Anterior cingulate cortex (tissue), 58 donors: Measurements from ENCODE around the gene FEZ2.
A peak's percentile ranks its signal among the peaks of the same experiment; 100 is the strongest.

ENCODE experiments used
- DNase-seq, 58 donors: peaks; one replicate each; lab custom pipeline; 2025; lab: John Stamatoyannopoulos, UW

FEZ2 gene

GRCh38 chr2:36562973-36563532, 34.9 kb downstream of the FEZ2 start:
- DNase-seq: peak in 18 of 58 donors; percentile 5 to 57 (median 26)

- no peak for DNase-seq
These were observed 35.7 kb downstream of the FEZ2 start for GRCh38 chr2:36562240-36562639.

- DNase-seq: peak in 12 of 58 donors; percentile 7 to 44 (median 14)
These were observed 36.6 kb downstream of the FEZ2 start for GRCh38 chr2:36561237-36561944.

DNA sequence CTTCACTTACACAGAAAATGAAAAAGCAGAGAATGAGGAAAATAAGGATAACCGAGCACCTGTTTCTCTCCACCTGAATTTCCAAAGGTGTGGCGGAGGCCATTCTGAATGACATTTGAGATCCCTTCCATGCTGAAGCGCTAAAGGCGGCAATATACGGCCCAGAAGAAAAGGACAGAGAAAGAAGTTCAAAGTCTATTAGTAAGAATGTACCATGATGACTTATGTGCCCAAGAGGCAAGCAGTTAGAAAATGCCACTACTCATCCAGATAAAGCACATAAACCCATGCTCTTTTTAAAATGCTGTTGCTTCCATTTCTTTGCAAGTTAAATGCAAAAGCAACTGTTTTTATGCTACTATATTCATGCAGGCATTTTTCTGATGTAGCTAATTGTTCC, 37.2 kb downstream of the FEZ2 start:
- DNase-seq: no peak

DNA sequence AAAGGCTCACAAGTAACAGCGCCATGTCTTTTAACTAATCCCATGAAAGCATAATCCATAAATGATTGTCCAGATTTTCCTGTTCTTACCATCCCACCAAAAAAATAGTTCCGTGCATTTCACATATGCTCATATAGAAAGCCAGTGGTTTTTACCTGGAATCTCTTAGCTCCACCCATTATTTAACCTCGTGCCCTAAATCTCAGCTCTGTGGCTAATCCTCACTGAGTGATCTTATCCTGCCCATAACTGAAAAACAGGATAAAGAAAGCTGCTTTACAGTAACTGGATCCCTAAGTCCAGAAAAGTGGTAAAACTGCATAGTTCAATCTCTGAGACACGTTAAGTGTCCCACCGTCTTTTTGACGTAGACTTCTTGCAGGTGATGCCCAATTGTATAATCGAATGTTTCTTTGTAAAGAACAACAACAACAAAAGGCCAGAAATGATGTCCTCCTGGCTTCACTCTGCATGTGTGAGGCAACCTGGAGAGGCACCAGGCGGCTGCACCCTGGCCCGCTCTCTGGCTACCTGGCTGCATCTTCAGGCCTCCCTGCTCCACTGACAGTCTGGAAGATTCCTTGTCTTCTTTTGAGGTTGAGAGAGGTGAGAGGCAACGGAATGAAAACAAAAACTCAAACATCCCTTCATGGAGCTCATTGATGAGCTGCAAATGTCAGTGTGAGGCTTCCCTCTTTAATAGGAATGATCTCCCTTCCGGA, 38.6 kb downstream of the FEZ2 start:
- DNase-seq: no peak

- DNase-seq: no peak
These were observed 41.1 kb downstream of the FEZ2 start for GRCh38 chr2:36556842-36557241.

GRCh38 chr2:36555789-36556188, 42.2 kb downstream of the FEZ2 start:
- DNase-seq: no peak

- no peak for DNase-seq
These were observed 43.4 kb downstream of the FEZ2 start for GRCh38 chr2:36554531-36554930.

DNA sequence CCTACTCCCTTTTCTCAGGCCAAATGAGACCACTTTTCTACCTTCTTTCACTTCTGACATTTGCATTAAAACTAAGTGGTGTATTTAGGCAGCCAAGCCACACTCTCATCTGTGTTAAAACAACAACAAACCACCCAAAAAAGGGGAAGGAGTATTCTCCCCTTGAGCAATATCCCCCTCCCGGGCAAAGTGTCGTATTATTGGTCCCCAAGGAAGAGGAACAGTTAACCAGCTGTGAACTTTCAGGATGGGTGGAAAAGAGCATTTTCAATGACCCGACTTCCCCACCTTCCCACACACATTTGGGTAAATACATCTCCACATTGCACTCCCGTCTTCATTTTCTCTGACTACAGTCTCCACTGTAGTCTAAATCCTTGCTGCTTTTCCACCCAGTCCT, 44.3 kb downstream of the FEZ2 start:
- DNase-seq: no peak

- no peak for DNase-seq
These were observed 48.0 kb downstream of the FEZ2 start for GRCh38 chr2:36550006-36550405.

DNA sequence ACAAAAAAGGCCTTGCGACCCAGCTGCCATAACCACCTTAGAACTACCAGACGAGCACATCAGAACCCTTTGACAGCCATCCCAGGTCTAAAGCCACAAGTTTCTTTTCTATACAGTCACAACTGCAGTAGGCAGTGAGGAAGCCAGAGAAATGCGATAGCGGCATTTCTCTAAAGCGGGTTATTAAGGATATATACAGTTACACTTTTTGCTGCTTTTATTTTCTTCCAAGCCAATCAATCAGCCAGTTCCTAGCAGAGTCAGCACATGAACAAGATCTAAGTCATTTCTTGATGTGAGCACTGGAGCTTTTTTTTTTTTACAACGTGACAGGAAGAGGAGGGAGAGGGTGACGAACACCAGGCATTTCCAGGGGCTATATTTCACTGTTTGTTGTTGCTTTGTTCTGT, 48.8 kb downstream of the FEZ2 start:
- DNase-seq: no peak

GRCh38 chr2:36547906-36548305, 50.1 kb downstream of the FEZ2 start:
- DNase-seq: no peak

- no peak for DNase-seq
These were observed 52.0 kb downstream of the FEZ2 start for GRCh38 chr2:36545871-36546416.

DNA sequence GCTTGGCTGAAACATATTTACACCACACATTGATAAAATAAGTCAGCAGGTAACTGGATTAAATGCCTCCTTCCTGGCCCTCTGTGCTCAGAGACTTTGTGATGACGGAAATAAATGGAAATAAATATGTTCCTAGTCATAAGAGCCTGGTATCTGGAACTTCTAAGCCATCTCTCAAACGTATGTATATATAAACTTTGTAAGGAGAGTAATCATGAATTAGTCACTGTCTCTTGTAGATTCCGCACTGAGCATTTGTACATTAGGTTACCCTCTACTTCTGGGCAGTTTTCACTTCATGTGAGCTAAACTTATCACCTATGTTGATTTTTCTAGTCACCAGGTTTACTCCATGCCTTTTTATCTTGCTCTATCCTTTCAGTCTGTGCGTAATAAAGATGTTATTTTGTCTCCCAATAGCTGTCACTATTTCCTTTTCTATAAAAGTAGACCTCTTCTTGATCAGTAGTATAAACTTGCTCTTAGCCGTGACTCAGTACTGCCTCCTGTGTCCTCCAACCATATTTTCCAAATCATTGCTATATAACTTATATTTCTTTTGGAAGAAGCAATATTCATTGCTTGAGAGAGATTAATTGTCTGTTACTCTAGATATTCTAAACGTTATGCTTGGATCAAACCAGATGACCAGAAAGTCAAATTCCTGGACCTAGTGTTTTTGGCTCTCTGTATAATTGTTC, 53.2 kb downstream of the FEZ2 start:
- DNase-seq: no peak

DNA sequence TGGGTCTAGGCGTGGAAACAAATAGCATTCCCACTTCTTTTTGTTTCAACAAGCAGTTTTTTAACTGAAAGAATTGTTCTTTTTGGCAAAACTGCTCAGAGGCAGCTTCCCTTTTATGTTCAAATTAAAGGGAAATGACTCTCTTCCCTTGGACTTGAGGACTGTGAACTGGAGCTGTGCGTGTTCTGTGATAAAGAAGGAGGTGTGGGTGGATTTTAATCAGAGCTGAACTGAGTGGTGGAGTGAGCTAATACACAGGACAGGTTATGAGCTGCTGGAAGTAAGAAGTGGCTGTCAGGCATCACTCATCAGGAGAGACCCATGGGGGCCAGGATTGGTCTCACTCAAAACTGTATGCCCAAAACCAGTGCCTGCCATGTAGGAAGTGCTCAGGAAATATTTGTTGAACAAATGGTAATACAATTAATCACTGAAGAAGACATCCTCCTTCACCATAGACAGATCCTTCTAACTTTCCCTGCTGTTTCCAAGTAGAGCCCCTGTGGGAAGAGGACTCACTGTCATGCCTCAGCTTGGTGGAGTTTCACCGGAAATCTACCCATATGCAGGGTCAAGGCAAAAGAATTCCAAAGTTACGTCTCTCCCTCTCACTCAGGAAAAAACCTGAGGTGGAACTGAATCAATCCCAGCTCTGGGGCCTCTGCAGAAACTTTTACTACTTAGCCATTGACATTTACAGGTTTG, 55.9 kb downstream of the FEZ2 start:
- DNase-seq: no peak

GRCh38 chr2:36540986-36541754, 56.8 kb downstream of the FEZ2 start:
- no peak for DNase-seq

DNA sequence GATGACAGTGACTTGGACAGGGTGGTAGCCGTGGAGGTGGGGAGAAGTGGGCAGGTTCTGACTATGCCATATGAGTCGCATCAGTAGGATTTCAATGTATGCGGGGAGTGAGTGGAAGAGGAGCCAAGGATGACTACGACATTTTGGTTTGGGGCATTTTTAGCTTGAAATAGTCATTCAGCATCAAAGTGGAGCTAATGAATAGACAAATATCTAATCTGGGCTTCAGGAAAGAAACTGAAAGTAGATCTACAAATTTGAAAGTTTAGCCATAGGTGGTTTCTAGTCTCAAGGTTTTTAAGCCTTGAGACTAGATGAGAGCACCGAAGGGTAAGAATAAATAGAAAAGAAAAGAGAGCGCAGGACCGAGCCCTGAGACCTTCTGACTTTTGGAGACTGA, 58.3 kb downstream of the FEZ2 start:
- DNase-seq: no peak

DNA sequence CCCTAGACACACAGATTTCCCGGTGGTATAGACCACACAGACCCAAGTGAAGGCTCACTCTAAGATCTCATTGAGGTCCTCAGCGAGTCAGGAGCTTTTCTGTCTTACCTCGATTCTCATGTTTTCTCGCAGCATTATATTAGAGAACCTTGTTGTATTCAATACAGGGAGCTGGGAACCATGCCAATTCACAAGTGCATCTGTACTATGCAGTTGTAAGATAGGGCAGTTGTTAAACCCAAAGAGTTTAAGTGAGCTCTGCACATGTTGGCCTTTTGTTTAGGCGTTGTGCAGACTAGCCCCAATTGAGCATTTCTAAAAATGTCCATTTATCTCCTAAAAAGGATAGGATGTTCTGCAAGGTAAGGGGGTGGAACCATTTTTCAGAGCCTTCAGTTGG, 59.6 kb downstream of the FEZ2 start:
- DNase-seq: peak in 1 of 58 donors; percentile 16

- DNase-seq: no peak
These were observed 61.2 kb downstream of the FEZ2 start for GRCh38 chr2:36536776-36537175.

- no peak for DNase-seq
These were observed 62.9 kb downstream of the FEZ2 start for GRCh38 chr2:36535099-36535498.
